Stimulated activated naive CD4-positive, alpha-beta T cell (primary cell): ENCODE measurements around the gene ARHGAP4.

Experiments
- DNase-seq, 6 experiments: peaks; one replicate each; lab custom pipeline; 2025; lab: John Stamatoyannopoulos, UW

Gene ARHGAP4

GRCh38 chrX:153882086-153882498, 44.0 kb downstream of the ARHGAP4 start:
- DNase-seq = no peak

- no peak for DNase-seq
These were observed 44.8 kb downstream of the ARHGAP4 start for GRCh38 chrX:153881281-153881680.

GRCh38 chrX:153880440-153880815, 45.6 kb downstream of the ARHGAP4 start:
- no peak for DNase-seq

GRCh38 chrX:153879741-153880439, 46.2 kb downstream of the ARHGAP4 start:
- no peak for DNase-seq

DNA sequence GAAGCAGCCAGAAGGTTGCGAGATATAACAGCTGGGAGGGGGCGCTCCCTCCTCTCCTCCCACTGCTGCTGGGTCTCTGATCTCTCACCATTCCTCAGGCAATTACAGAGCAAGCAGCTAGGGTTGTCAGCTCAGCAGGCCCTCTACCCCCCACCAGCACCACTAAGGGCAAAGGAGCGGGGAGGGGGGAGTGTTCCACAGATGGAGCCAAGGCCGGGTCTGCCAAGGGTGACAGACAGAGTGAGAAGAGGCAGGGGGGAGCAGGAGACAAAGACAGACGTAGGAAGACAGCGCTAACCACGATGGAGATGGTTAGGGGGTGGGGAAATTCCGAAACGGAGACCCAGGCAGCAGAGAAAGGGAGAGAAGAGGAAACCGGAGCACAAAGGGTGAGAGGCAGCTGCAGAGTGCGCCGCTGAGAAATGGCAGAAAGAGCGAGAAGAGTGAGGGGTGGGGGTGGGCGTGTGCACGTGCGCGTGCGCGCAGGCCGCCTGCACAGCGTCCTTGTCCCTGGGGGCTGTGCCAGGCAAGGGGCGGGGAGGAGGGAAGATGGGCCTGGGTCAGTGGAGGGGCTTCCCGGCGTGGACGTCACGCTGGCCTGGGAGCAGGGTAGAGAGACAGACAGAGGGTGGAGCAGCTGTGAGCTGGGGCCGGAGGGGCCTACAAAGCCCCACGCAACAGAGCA, 47.0 kb downstream of the ARHGAP4 start:
- DNase-seq = no peak

DNA sequence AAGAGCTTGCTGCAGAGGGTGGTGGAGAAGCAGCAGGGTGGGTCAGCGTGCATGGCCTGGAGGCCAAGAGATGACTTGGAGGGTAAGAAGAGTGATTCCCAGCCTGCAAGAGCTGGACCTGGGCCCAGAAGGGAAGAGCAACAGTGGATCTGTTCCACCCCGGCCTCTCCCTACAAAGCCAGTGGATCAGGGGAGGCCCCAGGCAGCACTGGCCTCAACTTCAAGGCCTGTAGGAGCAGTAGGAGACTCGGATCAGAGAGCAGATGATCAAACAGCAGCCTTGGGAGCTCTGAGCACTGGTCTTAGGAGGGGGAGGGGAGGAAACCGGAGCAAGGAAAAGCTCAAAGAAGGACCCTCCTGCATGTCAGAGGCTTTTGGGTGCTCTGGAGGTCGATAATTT, 47.7 kb downstream of the ARHGAP4 start:
- no peak for DNase-seq

DNA sequence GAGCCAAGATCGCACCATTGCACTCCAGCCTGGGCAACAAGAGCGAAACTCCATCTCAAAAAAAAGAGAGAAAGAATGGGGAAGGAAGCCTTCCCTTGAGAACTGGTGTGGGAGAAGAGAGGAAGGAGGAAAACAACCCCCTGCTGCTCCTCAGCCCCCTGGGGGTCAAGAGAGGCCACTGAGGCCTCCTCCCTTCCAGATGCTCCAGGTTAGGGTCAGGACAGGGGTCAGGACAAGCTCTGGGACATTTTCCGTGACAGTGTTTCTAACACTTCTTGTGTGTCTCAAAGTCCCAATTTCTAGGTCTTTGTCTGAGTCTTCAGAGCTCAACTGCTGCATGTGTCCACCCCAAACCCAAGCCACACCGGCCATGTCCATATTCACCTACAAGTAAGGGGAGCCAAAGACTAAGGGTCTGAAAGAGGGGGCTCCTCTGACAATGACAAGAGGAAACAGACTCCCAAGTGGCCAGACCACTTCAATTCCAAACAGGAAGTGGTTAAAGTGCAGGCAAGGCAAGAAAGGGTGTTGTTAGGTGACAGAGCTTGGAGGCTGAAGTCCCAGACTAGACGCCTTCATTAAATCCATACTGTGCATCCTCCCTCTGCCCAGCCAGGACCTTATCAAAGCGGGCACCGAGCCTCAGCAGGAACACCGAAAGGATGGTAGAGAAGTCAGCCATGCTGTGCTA, 48.3 kb downstream of the ARHGAP4 start:
- no peak for DNase-seq

DNA sequence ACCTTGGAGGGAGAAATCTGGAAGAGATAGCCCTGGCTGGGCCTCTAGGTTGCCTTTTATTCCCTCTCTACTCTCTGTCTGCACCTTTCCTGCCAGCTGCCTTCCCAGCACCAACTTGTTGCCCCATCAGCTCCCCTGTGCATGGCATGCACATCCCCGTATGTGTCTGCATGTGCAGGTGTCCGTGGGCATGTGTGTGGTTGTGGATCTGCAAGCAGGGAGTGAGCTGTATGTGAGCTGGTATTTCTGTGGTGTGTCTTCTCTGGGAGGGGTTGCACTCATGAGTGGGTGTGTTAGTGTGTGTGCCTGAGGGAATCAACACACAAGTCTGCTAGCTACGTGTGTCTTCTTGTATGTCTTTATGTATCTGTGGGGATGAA, 50.0 kb downstream of the ARHGAP4 start:
- DNase-seq = no peak

DNA sequence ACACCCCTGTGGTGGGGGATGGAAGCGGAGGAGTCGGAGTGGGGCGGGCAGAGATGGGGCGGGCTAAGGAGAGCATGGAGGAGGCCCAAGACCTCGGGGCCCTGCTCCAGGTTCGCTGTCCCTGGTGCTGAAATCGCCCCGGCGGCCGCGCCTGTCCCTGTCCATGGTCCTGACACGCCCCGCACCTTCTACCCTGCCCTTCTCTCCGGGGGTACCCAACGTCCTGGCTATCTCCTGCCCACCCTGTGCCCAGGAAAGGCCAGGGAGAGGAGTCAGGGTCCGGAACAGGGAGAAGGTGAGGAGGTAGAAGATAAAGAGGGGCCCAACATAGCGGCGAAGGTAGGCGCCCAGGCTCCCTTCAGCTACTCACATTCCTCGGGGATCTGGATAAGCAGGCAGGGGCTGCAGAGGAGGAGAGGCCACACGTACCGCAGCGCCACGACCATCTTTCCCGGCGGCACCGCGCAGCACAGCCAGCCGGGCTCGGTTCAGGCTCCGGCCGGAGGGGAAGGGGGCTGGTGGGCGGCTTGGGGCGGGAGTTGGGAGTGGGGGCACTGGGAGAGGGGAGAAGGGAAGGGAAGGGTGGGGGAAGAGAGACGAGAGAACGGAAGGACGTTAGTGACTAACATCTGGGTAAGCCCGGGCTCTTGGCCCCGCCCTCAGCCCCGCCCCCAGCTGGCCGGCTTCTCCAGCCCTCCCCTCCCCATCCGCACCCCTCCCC, 50.5 kb downstream of the ARHGAP4 start:
- peak; percentile 13 to 81 (median 59) for DNase-seq

DNA sequence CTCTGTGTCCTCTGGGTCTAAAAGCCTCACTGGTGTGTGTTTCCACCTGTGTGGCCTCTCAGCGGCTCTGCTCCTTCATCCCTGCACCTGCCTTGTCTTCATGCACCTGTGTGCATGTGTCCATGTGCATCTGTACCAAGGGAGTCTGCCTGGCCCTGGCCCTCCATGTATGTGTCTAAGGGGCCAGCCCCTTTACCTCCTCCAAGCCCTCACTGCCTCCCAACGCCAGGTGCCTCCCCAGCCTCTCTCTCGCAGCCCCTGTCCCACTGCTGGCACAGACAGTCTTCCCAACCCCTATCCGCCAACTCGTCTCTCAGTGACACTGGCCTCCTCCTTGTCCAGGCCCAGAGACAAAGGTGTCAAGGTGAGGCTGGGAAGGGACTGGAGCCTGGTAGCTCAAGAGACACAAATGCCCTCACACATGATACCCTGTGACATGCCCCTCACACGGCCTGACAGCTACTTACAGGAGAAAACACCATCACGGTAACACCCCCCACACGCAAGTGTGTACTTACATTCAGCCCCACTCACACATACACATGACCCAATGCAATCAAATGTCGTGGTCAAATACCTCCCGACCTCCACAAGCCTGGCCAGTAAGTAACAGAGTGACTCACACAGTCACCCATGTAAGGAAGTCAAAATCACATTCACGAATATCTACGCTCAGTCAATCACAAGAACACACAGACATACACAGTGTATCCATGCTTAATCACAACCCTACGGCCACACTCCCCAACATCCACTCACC, 51.5 kb downstream of the ARHGAP4 start:
- DNase-seq = no peak

- DNase-seq = no peak
These were observed 52.0 kb downstream of the ARHGAP4 start for GRCh38 chrX:153874085-153874365.

DNA sequence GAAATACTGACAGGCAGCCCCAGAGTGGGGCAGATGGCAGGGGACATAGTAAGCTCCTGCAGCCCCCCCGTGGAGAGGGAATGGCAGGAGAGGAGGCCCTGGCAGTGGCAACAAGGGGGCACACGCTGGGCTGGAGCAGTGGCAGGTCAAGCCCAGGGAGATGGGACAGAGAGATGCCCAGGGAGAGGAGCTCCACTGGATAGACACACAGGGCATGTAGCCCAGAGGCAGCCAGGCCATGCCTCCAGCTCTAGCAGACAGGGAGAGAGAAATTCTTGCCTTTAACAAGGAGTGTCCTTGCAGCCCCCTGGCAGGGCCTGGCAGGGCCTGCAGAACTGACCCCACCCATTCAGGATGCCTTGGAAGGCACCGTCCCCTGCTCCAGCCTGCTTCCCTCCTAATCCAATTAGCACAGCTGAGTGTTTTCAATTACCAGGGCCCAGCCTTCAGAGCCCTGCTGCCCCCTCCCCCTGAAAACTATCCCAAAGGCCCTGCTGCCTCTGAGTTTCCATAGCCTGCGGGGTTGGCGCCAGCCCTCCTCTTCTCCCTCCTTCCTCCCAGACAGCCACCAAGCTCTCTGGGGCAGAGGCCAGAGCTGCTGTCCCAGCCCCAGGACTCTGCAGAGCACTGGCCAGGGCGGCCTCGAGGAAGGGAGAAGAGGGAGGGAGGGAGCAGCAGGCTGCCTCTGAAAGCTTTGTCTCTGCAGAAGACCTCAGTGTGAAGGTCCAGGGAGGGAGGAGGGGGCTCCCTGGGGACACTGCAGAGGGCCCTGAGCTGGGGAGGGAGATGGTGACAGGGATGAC, 52.6 kb downstream of the ARHGAP4 start:
- no peak for DNase-seq

GRCh38 chrX:153871946-153872878, 53.9 kb downstream of the ARHGAP4 start:
- DNase-seq = no peak

DNA sequence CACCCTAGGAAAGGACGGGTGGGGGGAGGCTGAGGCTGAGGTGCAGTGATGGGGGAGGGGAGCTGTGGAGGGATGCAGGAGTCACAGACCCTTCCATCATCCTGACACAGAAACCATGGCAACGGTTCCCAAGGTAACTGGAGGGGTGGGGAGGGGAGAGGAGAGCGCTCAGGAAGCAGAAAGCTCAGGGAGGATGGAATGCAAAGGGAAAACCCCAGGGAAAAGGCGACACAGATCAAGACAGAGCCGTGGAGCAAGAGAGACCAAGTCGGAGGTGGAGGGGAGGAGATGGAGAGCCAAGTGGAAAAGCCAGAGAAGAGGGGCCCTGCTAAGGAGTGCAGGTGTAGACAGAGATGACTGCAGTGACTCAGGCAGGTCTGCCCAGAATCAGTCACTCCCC, 54.6 kb downstream of the ARHGAP4 start:
- no peak for DNase-seq

DNA sequence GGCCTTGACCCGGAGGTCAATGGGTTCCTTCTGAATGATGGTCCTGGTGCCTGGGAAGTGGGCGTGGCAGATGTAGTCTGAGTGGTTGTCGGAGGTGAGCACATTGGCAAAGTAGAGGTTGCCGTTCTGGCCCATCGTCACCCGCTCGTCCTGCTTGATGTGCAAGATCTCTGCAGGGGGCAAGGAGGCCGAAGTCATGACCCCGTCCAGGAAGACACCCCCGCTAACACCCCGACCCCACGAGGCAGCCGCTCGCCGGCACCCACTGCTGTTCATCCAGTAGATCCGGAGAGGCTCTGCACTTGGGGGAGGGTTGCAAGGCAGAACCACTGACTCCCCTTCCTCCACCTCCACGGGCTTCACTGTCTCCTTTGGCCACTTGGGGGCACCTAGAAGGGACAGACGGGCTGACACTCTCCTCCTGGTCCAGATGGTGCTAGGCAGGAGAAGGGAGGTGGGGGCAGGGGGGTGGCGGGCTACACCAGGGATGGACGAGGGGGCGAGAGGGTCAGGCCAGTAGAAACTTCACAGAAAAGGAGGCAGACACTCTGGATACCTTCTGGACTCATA, 55.2 kb downstream of the ARHGAP4 start:
- no peak for DNase-seq

GRCh38 chrX:153870288-153870690, 55.8 kb downstream of the ARHGAP4 start:
- DNase-seq = no peak

DNA sequence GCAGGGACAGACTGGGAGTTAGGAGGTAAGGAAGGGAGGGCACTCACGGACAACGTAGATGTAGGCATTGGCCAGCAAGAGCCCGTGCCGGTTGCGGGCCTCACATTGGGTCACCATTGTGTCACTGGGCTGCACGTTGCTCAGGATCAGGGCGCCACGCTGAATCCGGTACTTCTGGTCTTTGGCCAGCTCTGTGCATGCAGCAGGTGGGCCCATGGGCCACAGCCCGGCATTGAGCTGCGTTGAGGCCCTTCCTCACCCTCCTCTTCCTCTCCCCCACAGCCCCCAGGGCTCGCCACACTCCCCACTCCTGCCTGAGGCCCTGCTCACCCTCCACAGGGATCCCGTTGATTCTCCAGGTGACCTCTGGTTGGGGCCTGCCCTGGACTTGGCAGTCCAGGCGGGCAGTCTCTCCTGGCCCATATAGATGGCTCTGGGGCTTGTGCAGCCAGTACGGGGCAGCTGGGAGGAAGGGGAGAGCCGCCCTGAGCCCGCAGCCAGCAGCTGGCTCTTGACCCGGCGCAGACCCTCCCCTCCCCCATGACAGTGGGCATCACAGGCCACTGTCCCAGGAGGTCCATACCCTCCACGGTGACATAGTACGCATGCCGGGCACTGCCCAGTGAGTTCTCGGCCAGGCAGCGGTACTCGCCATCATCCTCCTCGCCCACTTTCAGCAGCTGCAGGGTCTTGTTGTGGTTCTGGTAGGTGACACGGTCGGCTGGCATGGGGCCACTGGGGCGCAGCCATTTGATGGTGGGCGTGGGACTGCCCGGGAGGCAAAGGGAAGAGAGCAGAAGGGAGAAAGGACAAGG, 56.4 kb downstream of the ARHGAP4 start:
- DNase-seq = no peak

DNA sequence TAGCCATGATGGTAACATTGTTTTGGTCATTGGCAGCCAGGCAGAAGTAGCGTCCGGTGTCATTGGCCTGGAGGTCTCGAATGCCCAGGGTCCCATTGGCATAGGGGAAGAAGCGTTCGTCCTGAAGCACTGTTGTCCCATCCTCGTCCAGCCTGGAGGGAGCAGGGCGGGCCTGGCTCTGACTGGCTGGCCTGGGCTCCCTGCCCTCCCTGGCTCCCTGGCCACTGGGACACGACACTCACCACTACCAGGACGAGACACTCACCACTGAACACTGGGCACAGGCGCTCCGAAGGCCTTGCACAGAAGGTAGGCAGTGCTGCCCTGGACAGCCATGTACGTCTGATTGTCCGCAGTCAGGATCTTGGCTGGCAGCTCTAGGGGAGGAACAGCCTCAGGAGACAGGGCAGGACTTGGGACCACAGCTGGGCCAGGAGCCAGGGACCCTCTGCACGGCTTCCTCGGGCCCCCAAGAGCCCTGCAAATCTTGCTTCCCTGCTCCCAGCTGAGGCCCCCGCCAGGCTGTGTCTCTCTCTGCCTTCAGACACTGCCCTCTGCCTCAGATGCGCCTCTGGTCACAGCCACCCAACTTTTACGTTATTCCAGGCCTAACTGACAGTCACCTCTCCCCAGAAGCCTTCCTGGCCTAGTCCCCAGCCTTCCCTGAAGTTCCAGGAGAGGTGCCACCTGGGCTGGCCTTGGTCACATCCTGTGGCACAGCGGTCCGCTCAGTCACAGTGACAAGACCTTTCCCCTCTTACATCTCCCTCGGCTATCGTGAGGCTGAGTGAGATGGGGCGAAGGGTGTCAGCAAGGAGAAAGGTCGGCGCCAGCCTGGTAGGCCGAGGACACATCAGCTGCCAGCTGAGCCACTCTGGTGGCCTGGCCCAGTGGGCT, 57.2 kb downstream of the ARHGAP4 start:
- no peak for DNase-seq
